ENCODE data around the gene ABCC1.
A peak's percentile ranks its signal among the peaks of the same experiment; 100 is the strongest.

The ABCC1 gene

DNA sequence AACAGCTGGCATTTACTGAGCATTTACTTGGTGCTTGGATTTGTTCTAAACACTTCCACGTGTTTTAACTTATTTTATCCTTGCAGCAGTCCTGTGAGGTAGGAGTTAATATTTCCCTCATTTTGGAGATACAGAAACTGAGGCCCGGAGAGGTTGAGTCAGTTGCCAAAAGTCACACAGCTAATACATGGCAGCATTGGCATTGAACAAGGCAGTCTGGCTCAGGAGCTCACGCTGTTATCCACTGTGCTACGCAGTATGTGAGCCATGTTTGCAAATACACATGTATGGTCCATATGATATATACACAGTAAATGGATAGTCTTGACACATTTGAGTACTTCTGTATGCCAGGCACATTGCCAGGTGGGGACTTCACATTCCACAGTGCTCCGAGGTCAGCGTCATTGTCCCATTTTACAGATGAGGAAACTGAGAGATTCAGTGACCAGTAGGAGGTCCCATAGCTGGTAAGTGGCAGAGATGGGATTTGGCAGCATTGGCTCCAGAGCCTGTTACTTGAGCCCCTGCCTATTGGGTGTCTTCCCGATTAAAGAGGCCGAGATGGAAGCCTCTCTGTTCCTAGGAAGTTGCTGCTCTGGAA is 163.1 kb downstream of the ABCC1 start:
- DNase-seq = no peak

DNA sequence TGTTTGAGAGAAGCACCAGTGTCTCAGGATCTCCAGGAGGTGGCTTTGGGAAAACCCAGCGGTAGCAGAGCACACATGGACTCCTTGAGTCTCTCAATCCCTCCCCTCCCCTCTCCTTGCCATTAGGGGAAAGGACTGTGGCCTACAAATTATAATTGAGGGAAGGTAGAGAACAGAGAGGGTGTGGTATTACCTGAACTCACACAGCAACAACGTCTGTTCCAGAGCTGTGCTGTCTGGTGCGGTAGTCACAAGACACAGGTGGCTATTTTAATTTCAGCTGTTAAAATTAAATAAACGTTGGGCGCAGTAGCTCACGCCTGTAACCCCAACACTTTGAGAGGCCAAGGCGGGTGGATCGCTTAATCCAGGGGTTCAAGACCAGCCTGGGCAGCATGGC is 163.7 kb downstream of the ABCC1 start:
- no peak for DNase-seq

DNA sequence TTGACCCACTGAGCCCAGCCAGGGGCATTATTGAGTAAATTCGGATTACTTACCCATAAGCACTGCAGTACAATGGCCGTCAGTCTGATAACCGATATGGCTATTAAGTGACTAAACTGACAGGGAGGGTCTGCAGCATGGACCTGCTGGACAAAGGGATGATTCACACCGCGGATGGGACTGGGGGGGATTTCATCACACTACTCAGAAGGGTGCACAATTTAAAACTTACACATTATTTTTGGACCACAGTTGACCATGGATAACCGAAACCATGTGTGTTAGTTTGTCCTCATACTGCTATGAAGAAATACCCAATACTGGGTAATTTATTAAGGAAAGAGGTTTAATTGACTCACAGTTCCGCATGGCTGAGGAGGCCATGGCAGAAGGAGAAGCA is 167.4 kb downstream of the ABCC1 start:
- DNase-seq = no peak

DNA sequence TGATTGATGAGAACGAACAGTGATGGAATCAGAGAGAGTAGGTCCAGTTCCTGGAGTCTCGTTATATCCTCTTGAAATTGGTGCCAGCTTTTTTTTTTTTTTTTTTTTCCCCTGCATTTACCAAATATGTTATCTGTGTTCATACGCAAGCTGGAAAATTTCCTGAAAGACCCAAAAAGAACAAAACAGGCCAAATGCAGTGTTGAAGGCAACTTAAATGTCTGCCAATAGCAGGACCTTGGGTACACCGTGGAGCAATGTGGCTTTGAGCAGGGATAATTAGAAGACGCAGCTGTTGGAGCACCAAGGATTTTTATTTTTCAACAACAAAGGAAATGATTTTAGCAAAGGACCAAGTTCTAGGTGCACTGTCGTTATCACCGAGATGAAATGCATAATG is 168.9 kb downstream of the ABCC1 start:
- no peak for DNase-seq

DNA sequence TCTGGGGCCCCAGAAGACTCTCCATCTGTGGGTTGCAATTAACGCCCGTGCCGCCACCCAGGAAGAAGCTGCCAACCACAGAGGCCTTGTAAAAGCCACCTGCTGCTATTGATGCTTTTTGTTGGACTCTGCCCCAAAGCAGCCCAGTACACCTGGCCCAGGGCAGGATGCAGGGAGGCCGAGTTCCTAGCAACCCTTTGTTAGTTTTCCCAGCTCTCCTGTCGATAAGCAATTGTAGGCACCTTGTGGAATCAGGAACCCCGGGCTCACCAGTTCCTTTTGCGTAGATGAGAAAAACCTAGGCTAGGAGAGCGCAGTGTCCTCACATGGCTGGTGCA is 170.6 kb downstream of the ABCC1 start:
- no peak for DNase-seq

DNA sequence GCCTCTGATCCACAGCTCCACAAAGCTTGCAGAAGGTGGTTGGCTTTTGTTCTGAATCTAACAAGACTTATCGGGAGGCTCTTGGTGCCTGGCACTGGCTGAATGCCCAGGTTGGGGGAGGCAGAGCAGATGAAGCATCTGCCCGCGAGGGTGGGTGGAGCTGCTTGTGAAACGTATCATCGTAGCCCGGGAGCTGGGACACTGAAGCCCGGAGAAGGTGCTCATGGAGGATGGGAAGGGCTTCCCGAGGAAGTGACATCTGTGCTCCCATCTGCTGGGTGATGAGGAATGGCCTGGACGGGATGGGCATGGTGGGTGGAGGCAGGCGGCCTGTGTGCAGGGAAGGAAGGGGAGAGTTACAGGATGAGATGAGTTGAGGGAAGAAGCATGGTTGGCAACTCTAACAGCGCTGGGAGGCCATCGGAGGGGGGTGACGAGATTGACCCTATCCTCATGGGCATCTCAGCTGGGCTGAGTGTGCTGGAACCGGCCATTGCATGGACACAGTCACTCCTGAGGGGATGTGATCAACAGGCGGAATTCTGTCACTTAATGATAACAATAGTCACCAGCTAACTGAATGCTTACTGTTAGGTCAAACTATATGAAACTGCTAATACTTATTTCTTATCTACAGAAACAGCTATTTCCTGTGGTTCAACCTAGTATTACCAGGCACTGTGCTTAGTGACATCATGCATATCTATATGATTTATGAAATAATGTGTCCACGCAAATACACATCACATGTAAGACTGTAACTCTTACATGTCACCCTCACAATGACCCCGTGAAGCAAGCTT is 171.2 kb downstream of the ABCC1 start:
- DNase-seq = peak in 2 of 4 experiments; percentile 5 to 31

DNA sequence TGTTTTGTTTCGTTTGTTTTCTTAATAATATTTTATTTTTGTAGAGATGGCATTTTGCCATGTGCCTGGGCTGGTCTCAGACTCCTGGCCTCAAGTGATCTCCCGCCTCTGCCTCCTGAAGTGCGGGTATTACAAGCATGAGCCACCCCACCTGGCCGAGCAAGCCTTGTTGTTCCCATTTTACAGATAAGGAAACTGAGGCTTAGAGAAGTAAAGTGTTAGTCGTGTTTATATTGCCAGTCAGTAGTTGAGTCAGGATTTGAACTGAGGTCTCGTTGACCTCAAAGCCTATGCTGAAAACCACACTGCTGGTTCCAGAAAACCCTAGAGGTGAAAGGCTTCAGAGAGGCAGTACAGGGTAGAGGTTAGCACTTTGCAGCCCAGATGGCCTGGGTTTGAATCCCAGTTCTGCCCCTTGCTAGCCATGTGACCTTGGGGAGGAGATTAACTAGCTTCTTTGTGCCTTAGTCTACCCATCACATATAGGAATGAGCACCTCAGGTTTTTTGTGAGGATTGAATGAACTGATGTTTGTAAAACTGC is 171.8 kb downstream of the ABCC1 start:
- no peak for DNase-seq

DNA sequence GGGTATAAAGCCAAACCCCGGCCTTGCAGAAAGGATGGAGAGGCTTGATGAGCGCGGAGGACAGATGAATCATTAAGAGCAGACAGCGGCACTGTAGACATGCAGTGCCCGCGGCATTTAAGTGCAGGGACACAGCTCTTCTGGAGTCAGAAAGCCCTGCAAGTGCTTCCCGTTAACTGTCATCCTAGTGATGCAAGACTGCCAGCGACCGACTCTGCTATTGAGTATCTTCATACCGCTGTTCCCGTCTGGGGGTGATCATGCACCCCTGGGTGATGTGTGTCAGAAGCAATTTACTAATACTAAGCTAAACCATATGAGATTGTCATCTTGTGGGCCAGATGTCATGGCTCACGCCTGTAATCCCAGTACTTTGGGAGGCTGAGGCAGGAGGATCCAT is 172.8 kb downstream of the ABCC1 start:
- DNase-seq = peak in 1 of 4 experiments; percentile 39

DNA sequence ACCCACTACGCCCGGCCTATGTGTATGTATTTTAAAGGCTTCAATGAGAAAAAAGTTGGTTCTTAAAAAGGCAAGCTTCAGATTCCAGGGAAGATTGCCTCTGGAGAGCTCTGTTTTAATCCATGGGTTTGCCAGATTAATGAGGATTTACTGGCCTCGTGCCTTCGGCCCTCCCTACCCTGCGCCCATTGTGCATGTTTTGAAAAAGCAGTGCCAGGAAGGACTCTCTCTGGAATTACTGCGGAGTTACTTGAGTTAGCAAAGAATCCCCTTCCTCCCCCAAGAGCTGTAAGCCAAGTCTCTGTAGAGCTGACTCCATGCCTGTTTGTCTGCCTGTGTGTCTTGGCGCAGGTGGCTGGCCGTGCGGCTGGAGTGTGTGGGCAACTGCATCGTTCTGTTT is 175.0 kb downstream of the ABCC1 start:
- no peak for DNase-seq

DNA sequence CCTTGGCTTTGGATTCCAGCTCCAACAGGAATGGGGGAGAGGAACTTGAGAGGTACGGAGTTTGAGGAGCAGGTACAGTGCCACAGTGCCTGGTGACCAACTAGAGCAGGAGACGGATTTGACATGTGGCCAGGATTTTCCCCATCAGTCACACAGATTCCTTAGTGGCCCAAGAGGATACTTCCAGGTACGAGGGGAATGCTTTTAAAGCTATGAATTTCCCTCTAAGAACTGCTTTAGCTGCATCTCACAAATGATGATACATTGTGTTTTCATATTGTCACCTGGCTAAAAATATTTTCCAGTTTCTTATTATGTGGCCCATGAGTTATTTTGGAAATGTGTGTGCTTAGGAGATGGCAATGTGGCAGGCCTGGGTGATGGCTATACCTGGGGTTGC is 175.6 kb downstream of the ABCC1 start:
- no peak for DNase-seq

DNA sequence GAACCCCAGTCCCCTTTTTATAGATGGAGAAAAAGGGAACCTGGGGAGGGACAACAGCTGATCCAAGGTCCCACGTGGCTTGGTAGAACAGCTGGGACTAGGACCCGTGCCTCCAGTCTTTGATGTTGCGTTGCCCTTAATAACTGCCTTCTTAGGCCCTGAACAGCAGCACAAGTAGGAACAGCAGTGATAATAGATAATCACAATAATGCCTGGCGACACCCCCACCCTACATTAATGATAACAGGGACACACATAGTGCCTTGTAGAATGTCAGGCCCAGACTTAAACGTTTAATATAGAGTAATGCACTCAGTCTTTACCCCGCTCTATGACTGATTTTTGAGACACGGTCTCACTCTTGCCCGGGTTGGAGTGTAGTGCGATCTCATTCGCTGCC is 177.5 kb downstream of the ABCC1 start:
- DNase-seq = no peak

DNA sequence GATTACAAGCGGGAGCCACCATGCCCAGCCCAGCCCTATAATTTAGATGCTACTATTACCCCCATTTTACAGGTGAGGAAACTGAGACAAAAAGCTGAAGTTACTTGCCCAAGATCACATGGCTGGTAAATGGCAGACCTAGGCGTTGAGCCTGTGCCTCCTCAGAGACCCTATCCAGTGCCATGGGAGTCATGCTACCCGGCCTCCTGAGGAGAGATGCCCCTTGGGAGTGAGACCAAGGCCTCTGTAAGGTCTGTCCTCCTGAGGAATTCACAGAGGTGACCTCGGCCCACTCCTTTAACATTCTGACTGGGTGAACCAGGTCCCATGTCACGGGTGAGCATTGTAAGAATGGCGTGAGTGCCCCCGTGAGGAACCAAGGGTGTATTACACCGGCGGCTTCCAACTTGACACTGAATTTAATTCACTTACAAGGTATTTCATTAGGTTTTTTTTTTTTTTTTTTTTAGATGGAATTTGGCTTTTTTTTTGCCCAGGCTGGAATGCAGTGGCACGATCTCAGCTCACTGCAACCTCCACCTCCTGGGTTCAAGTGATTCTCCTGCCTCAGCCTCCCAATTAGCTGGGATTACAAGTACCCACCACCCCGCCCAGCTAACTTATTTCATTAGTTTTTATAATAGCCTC is 178.2 kb downstream of the ABCC1 start:
- DNase-seq = peak; percentile 72 to 80 (median 77)

DNA sequence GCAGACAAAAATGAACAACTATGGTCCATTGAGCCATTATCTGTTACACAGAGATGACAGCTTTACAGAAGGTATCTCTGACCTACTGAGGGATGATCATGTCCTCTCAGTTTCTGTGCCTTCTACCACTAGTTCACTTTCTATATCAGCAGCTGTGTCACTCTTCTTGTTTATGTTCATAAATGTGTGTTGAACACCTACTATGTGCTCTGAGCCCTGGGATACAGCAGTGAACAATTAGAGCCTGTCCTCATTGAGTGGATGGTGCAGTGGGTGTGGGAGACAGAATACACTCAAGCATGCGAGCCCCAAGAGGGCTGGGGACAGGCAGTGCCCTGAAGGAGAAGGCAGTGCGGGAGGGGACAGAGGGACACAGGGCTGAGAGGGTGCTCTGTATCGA is 181.8 kb downstream of the ABCC1 start:
- no peak for DNase-seq

DNA sequence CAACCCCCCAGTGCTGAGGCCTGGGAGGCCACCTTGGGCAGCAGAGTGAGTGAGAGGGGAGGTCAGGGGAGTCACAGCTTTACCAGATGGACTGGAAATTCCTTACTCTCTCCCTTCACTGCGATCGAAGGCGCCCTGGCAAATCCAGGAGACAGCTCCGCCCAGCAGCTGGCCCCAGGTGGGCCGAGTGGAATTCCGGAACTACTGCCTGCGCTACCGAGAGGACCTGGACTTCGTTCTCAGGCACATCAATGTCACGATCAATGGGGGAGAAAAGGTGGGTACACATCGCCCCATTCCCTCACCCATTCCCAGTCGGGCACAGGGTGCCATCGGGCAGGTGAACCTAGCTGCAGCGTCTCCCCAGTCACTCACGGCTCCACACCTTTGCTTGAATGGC is 182.2 kb downstream of the ABCC1 start:
- DNase-seq = no peak

DNA sequence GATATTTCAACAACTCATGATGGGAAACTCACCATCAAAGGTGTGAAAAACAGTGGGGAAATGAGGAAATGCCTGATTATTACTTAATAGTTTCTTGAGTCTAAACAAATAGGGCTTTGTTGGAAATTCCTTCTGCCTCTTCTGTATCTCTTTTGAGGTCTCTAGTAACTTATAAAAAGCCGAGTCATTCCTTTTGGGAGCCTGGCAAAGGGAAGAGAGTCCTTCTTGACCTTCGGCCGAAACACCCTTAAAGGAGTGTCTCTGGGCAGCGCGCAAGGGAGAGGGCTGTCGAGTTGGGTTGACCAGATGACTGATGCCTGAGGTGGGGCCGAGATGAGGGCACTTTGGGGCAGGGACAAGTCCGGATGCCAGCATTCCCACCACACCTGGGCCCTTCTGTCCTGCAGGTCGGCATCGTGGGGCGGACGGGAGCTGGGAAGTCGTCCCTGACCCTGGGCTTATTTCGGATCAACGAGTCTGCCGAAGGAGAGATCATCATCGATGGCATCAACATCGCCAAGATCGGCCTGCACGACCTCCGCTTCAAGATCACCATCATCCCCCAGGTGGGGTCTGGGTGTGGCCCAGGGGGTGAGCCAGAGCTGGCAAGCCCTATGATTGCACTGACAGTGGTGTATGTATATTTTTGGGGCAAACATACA is 184.7 kb downstream of the ABCC1 start:
- no peak for DNase-seq

DNA sequence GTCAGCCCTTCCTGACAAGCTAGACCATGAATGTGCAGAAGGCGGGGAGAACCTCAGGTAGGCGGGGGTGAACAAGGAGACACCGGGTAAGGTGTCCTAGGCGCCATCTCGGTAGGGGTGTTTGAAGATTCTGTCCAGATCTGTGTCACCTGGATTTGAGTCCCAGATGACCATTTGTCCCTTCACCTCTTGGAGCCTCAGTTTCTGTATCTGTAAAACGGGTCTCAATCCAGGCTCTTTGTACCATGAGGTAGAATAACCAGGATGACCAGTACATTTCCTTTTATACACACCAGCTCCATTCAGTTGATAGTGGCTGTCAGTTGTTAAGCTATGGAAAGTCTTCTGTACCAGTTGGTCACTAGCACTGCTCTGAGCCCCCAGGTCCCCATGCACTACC is 187.2 kb downstream of the ABCC1 start:
- no peak for DNase-seq

DNA sequence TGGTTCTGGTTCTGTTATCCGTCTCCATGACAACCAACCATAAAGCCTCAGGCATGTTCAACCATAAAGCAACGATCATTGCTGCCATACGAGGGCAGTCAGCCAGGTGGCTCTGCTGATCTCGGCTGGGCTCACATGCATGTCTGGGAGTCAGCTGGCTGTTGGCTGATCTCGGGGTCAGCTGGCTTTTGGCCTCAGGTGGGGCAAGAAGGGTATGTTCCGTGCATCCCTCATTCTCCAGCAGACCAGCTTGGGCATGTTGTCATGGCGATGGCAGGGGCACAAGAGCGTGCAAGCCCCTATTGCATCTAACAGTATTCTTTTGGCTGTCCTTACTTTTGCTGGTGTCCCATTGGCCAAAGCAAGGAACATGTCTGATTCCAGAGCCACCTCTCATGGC is 187.7 kb downstream of the ABCC1 start:
- no peak for DNase-seq

DNA sequence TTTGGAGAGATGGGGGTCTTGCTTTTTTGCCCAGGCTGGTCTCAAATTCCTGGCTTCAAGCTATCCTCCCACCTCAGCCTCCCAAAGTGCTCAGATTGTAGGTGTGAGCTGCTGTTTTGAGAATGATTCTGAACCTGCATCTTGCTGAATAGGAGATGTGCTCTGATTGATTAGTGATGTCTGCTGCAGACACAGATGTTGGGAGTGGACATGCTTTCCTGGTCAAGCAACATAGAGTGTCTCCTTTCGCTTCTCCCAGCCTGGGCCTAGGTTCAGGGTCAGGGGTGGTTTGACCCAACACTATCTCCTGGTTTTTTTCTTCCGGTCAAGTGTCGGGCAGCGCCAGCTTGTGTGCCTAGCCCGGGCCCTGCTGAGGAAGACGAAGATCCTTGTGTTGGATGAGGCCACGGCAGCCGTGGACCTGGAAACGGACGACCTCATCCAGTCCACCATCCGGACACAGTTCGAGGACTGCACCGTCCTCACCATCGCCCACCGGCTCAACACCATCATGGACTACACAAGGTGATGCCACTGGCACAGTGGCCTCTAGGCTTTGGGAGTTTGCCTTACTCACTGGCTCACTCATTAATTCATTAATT is 188.7 kb downstream of the ABCC1 start:
- DNase-seq = no peak

DNA sequence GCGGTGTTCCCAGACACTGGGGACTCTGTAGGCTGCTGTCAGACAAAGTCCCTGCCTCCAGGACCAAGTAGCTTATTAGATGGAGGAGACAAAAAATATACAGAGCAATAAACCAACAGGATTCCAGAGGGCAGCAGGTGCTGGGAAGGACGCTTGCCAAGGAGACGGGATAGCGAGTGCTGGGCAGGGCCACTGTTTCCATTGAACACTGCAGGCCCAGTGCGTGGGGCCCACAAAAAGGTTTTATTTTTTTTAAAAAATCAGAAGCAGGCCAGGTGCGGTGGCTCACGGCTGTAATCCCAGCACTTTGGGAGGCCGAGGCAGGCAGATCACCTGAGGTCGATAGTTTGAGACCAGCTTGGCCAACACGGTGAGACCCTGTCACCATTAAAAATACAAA is 189.6 kb downstream of the ABCC1 start:
- no peak for DNase-seq

DNA sequence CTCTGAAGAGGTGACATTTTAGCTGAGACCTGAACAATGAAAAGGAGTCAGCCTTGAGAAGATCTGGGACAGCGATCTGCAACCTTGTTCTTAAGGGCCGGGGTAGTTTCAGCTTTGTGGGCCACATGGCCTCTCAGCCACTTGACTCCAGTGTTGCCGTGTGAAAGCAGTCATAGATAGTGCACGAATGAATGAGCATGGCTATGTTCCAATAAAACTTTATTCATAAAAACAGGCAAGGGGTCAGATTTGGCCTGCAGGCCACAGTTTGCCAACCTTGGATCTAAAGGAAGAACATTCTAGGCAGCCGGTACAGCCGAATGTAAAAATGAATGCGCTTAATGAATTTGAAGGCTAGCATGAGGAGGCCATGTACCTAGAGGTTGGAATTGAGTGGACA is 190.4 kb downstream of the ABCC1 start:
- no peak for DNase-seq

DNA sequence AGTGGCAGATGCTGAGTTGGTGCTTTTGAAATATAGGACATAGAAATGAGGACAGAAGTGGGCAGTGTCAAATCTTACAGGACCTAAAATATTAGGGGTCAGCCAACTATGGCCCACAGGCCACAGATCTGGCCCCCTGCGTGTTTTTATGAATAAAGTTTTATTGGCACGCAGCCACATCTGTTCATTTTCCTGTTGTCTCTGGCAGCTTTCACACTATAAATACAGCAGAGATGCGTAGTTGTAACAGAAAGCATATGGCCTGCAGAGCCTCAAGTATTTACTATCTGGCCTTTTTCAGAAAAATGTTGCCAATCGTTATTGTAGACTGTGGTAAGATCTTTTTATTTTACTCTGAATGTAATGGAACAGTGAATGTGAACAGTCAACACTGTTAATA is 191.1 kb downstream of the ABCC1 start:
- DNase-seq = no peak

DNA sequence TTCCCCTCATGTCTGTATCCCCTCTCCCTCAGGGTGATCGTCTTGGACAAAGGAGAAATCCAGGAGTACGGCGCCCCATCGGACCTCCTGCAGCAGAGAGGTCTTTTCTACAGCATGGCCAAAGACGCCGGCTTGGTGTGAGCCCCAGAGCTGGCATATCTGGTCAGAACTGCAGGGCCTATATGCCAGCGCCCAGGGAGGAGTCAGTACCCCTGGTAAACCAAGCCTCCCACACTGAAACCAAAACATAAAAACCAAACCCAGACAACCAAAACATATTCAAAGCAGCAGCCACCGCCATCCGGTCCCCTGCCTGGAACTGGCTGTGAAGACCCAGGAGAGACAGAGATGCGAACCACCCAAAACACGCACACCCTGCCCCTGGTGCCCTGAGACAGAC is 191.7 kb downstream of the ABCC1 start:
- DNase-seq = no peak

DNA sequence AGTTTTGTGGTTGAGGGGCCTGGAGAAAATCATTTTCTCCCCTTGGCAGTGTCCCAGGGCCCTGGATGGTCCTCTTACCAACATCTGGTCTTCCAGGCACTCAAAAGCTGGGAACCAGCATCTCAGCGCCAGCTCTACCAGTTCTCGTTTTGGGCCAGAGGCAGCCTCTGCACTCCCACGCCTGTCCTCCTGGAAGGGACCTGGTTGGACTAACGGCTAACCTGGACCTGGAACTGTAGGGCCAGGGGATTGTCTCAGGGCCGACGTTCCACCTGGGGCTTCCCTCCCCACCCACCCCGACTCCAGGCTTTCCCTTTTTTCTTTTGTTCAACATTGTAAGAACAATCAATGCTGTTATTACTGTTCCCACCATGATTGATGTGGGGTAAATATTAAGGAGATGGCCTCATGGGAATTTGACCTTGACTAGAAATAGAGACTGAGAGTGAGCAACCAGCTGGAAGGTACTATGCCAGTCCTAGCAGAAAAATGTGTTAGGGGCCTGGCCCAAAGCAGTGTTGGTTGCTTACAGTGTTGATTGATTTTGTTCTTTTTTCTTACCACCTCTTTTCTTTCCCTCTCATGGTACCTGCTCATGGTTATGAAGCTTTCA is 192.5 kb downstream of the ABCC1 start:
- no peak for DNase-seq
